BE2C (cell line): Measurements from ENCODE around the gene USP44.

Source experiments
- DNase-seq: peaks from one replicate; pipeline ENCODE4 v3.0.0-alpha.2; 2020
- H3K27me3 ChIP-seq: fragments of 250-450 bp; sonication (Bioruptor Pico); 2 replicates; pipeline ENCODE4 v1.5.1; 2020; ENCODE audit warnings: mild to moderate bottlenecking
- H3K36me3 ChIP-seq: fragments of 250-450 bp; sonication (Bioruptor Pico); 2 replicates; pipeline ENCODE4 v1.5.1; 2020; ENCODE audit warnings: mild to moderate bottlenecking
- H3K4me1 ChIP-seq: fragments of 250-450 bp; sonication (Bioruptor Pico); 2 replicates; pipeline ENCODE4 v1.5.1; 2020
- H3K4me3 ChIP-seq: 2 replicates; pipeline ENCODE4 v1.5.1; 2011; ENCODE audit warnings: low read depth, low read length
- H3K9me3 ChIP-seq: fragments of 250-450 bp; sonication (Bioruptor Pico); 2 replicates; pipeline ENCODE4 v1.5.1; 2020
- TF ChIP-seq, protein P1 (sequence below): IDR thresholded peaks from 2 replicates; pipeline ENCODE4 v1.5.1; 2012; ENCODE audit warnings: mild to moderate bottlenecking, low read depth, low read length

USP44 gene

DNA sequence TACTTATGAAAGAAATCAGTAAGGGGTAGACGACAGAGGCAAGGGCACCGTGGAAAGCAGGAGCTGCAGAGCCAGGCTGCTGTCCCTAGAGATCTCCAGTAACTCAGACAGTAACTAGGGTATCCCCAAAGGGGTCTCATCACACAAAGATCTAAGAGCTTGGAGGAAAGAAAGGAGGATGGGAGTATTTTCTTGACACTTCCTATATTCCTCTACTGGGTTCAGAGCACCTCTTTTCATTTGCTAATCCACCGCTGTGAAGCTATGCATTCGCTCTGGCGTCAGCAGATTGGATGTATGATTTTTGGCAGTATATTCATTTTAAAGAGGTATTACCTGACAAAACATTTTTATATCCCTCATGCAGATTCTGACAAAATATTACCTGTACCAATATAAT is 12.6 kb downstream of the USP44 start:
- H3K4me1 ChIP-seq, result no peaks in the 10 kb centered on the region
- TF ChIP-seq, protein P1, sequence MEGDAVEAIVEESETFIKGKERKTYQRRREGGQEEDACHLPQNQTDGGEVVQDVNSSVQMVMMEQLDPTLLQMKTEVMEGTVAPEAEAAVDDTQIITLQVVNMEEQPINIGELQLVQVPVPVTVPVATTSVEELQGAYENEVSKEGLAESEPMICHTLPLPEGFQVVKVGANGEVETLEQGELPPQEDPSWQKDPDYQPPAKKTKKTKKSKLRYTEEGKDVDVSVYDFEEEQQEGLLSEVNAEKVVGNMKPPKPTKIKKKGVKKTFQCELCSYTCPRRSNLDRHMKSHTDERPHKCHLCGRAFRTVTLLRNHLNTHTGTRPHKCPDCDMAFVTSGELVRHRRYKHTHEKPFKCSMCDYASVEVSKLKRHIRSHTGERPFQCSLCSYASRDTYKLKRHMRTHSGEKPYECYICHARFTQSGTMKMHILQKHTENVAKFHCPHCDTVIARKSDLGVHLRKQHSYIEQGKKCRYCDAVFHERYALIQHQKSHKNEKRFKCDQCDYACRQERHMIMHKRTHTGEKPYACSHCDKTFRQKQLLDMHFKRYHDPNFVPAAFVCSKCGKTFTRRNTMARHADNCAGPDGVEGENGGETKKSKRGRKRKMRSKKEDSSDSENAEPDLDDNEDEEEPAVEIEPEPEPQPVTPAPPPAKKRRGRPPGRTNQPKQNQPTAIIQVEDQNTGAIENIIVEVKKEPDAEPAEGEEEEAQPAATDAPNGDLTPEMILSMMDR, result no peak
- H3K27me3 ChIP-seq, result no peaks in the 10 kb centered on the region
- H3K9me3 ChIP-seq, result no peaks in the 10 kb centered on the region
- no peak overlapping the region for H3K4me3 ChIP-seq
- no peaks in the 10 kb centered on the region for H3K36me3 ChIP-seq
- no peak for DNase-seq

DNA sequence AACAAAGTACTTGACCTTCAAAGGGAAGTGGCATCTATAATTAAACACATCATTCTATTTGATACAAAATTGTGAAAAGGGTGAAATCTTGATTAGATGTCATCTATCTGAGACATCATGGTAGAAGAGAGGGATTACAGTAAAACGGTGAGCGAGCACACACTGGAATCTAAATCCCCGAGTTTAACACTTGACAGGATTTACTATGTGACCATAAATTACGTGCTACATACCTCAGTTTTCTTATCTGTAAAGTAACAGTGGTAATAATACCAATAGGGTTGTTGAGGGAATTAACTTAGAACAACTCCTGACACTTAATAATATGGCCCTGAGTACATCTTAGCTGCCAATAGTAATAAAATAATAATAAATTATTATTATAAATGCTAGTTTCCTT is 13.3 kb downstream of the USP44 start:
- TF ChIP-seq, protein P1, result no peak
- no peaks in the 10 kb centered on the region for H3K9me3 ChIP-seq
- H3K4me1 ChIP-seq, result no peaks in the 10 kb centered on the region
- H3K27me3 ChIP-seq, result no peaks in the 10 kb centered on the region
- DNase-seq, result no peak
- no peak overlapping the region for H3K4me3 ChIP-seq
- no peaks in the 10 kb centered on the region for H3K36me3 ChIP-seq

- Histone ChIP-seq H3K4me3 (no peak overlapping the region), H3K9me3 (no peaks in the 10 kb centered on the region), H3K36me3 (no peaks in the 10 kb centered on the region), H3K27me3 (no peaks in the 10 kb centered on the region), H3K4me1 (no peaks in the 10 kb centered on the region)
- TF ChIP-seq, protein P1, result no peak
- DNase-seq, result no peak
These were observed 17.3 kb downstream of the USP44 start for GRCh38 chr12:95533985-95534384.

DNA sequence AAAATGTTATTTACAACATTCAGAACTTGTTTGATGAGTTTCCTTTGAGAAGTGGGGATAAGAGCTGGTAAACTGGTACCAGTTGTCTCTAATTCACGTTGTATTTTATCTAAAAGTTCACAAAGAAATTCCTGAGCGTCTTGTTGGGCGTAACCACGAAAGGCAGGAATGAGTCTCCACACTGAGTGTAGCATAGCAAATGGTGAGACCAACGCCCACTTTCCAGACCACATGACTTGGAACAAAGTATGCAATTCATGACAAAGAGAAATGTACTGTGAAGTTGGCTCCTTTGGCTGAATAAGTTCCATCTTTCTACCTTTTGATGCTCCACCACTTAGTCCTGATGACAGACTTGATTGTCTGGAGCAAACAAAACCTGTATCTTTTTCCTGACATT is 18.4 kb downstream of the USP44 start:
- no peak overlapping the region for H3K4me3 ChIP-seq
- TF ChIP-seq, protein P1, result no peak
- H3K27me3 ChIP-seq, result no peaks in the 10 kb centered on the region
- H3K36me3 ChIP-seq, result no peaks in the 10 kb centered on the region
- no peaks in the 10 kb centered on the region for H3K9me3 ChIP-seq
- no peaks in the 10 kb centered on the region for H3K4me1 ChIP-seq
- no peak for DNase-seq

DNA sequence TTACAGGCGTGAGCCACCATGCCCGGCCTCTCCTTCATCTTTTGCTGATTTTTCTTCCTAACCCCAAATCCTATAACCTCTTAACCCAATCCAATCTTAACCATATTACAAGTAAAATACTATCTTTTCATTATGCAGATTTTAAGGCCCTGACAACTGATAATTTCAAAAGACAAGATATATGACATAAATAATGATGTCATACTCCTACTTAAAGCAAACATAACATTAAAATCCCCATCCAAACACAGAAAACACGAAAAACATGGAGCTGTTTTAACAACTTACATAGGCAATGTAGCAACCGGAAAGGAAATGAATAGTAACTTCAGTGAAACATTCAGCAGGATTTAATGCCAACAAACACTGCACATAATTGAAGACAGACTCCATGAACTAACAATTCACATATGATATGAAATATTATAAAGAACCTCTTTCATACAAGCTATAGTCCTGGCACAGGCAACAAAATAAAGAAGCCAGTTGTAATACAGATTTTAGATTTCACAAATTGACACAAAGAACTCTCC is 21.5 kb downstream of the USP44 start:
- no peak overlapping the region for H3K4me3 ChIP-seq
- no peaks in the 10 kb centered on the region for H3K27me3 ChIP-seq
- DNase-seq, result no peak
- H3K9me3 ChIP-seq, result no peaks in the 10 kb centered on the region
- H3K4me1 ChIP-seq, result no peaks in the 10 kb centered on the region
- TF ChIP-seq, protein P1, result no peak
- H3K36me3 ChIP-seq, result no peaks in the 10 kb centered on the region

DNA sequence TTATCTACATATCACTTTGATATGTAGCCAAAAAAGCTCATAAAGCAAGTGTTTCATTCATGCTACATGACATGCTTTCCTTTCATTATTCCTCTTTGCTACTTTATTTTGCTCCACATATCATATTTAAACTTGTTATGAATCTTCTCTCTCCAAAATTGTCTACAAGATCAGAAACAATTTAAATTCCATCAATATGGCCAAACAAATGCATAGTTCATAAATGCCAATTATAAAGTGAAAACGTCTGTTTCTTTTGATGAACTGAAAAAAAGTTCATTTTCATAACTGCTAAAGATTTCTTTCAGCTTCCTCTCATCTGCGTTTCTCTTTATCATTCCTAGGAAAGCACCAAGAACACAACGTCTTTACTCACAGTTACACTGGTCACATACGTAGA is 22.8 kb downstream of the USP44 start:
- H3K9me3 ChIP-seq, result no peaks in the 10 kb centered on the region

More for the DNA sequence above, 22.8 kb downstream of the USP44 start:
- TF ChIP-seq, protein P1, result no peak
- no peak overlapping the region for H3K4me3 ChIP-seq
- no peak for DNase-seq
- no peaks in the 10 kb centered on the region for H3K36me3 ChIP-seq
- H3K4me1 ChIP-seq, result no peaks in the 10 kb centered on the region
- no peaks in the 10 kb centered on the region for H3K27me3 ChIP-seq
